D721Med (cell line): Measurements from ENCODE around the gene CDK8.

Experiments
- DNase-seq: peaks from one replicate; pipeline ENCODE4 v3.0.0; 2011; ENCODE audit warnings: low spot score; ENCODE audit not compliant: insufficient read length
- FAIRE-seq: peaks from 2 replicates; lab custom pipeline; 2011; peaks lifted over from hg19 to GRCh38; lab: Jason Lieb, UNC
- CTCF ChIP-seq: IDR thresholded peaks from 2 replicates; pipeline ENCODE4 v1.5.1; 2012; ENCODE audit warnings: mild to moderate bottlenecking, control low read depth; ENCODE audit not compliant: insufficient read depth; ENCODE audit errors: missing control alignments

The CDK8 gene

GRCh38 chr13:26299168-26299750 lies 45.3 kb downstream of the CDK8 start:
- TF ChIP-seq CTCF = no peak
- no peak for DNase-seq
- FAIRE-seq = peak; percentile 32

- no peak for TF ChIP-seq CTCF
- DNase-seq = no peak
- no peak for FAIRE-seq
Observed at GRCh38 chr13:26300140-26300539, 46.2 kb downstream of the CDK8 start.

GRCh38 chr13:26305676-26306075 lies 51.7 kb downstream of the CDK8 start:
- DNase-seq = no peak
- no peak for TF ChIP-seq CTCF
- FAIRE-seq = no peak

- FAIRE-seq = no peak
- TF ChIP-seq CTCF = no peak
- DNase-seq = no peak
Observed at GRCh38 chr13:26307701-26308100, 53.8 kb downstream of the CDK8 start.

GRCh38 chr13:26308250-26308649 lies 54.3 kb downstream of the CDK8 start:
- FAIRE-seq (no peak), DNase-seq (no peak)
- TF ChIP-seq CTCF = no peak

- FAIRE-seq (no peak), DNase-seq (no peak)
- no peak for TF ChIP-seq CTCF
Observed at GRCh38 chr13:26308836-26309235, 54.9 kb downstream of the CDK8 start.

GRCh38 chr13:26310003-26310402 lies 56.1 kb downstream of the CDK8 start:
- no peak for TF ChIP-seq CTCF
- DNase-seq = no peak
- FAIRE-seq = no peak
